Activated CD8-positive, alpha-beta T cell treated with anti-CD3 and anti-CD28 coated beads, Interleukin-2, amount 10 ng/mL, durations not matched to agents 7 days and 5 days (primary cell): Measurements from ENCODE around the gene PRSS1. TPM values are rescaled to one million over a fixed set of nuclear protein-coding genes. Genes with fewer than 3 reads are reported as not detected.

ENCODE experiments used
- total RNA-seq, 2 experiments: library from RNA; stranded (reverse); gene quantifications; one replicate each; pipeline ENCODE4 v1.2.3, GENCODE V29; 2021

The PRSS1 gene
- total RNA-seq, 2 experiments from 2014 or later, result not detected

Other genes starting within 250 kb of the PRSS1 start
- not detected for gene PRSS2, start 21.5 kb downstream of the PRSS1 start, total RNA-seq
- 1 to 10 TPM; 7.0 TPM for gene EPHB6, start 105.6 kb downstream of the PRSS1 start, total RNA-seq
- not detected for gene TRPV6, start 136.3 kb downstream of the PRSS1 start, total RNA-seq
- not detected for gene TRPV5, start 184.3 kb downstream of the PRSS1 start, total RNA-seq
- gene LLCFC1, start 190.0 kb downstream of the PRSS1 start, total RNA-seq, result not detected
- gene KEL, start 212.9 kb downstream of the PRSS1 start, total RNA-seq, result 1 to 10 TPM; 1.0 to 1.1 TPM